ENCODE results near the gene COL15A1.

Gene COL15A1

DNA sequence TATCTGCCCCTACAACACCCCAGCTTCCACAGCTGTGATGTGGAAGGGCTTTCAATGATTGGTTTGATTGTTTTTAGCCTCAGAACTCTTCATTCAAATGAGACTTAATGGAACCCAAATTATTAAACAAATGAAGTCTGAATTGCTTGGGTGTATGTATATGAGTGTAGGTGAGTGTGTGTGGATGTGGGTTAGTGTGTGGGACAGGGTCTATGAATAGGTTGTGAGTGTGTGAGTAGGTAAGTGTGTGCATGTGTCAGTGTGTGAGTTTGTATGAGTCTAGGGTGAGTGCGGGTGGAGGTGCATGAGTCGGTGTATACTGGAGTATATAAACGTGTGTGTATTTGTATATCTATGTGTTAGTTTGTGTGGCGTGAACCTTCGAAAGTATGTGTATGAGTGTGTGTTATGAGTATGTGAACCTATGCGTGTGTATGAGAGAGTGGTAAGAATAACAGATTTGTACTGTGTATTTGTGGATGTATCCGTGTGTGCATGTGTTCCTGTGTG lies 26.9 kb downstream of the COL15A1 start:
- H4K20me1 ChIP-seq (ENCODE audit: control insufficient read depth, insufficient read depth, low read depth, low read length), result no peaks in the 10 kb centered on the region
- no peaks in the 10 kb centered on the region for H3F3A ChIP-seq (ENCODE audit: control insufficient read depth, insufficient read depth)
- peaks cover 5% of the 10 kb centered on the region for H3K4me1 ChIP-seq (ENCODE audit: control insufficient read depth, low read length)
- no peak overlapping the region for H3K4me2 ChIP-seq (ENCODE audit: low read length)
- no peak overlapping the region for H3K4me3 ChIP-seq (ENCODE audit: low read length)
- TF ChIP-seq EZH2phosphoT487 (IDR thresholded peaks at IDR 0.05; ENCODE audit: borderline replicate concordance, low read length), result no peak
- TF ChIP-seq, protein P1, sequence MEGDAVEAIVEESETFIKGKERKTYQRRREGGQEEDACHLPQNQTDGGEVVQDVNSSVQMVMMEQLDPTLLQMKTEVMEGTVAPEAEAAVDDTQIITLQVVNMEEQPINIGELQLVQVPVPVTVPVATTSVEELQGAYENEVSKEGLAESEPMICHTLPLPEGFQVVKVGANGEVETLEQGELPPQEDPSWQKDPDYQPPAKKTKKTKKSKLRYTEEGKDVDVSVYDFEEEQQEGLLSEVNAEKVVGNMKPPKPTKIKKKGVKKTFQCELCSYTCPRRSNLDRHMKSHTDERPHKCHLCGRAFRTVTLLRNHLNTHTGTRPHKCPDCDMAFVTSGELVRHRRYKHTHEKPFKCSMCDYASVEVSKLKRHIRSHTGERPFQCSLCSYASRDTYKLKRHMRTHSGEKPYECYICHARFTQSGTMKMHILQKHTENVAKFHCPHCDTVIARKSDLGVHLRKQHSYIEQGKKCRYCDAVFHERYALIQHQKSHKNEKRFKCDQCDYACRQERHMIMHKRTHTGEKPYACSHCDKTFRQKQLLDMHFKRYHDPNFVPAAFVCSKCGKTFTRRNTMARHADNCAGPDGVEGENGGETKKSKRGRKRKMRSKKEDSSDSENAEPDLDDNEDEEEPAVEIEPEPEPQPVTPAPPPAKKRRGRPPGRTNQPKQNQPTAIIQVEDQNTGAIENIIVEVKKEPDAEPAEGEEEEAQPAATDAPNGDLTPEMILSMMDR (IDR thresholded peaks at IDR 0.05; ENCODE audit: low read depth, low read length, poor library complexity, severe bottlenecking), result no peak
- peaks cover 6% of the 10 kb centered on the region for H3K27me3 ChIP-seq (ENCODE audit: control insufficient read depth, low read length)
- H3K27ac ChIP-seq (ENCODE audit: low read depth, low read length), result no peak overlapping the region
- no peaks in the 10 kb centered on the region for H3K36me3 ChIP-seq (ENCODE audit: control insufficient read depth, low read length)
- no peaks in the 10 kb centered on the region for H3K79me2 ChIP-seq (ENCODE audit: control insufficient read depth, low read length)
- no peaks in the 10 kb centered on the region for H3K9me2 ChIP-seq (replicated peaks; ENCODE audit: control insufficient read depth, low read length)
- no peaks in the 10 kb centered on the region for H3K9me3 ChIP-seq (ENCODE audit: control insufficient read depth, insufficient read depth, low read length)

DNA sequence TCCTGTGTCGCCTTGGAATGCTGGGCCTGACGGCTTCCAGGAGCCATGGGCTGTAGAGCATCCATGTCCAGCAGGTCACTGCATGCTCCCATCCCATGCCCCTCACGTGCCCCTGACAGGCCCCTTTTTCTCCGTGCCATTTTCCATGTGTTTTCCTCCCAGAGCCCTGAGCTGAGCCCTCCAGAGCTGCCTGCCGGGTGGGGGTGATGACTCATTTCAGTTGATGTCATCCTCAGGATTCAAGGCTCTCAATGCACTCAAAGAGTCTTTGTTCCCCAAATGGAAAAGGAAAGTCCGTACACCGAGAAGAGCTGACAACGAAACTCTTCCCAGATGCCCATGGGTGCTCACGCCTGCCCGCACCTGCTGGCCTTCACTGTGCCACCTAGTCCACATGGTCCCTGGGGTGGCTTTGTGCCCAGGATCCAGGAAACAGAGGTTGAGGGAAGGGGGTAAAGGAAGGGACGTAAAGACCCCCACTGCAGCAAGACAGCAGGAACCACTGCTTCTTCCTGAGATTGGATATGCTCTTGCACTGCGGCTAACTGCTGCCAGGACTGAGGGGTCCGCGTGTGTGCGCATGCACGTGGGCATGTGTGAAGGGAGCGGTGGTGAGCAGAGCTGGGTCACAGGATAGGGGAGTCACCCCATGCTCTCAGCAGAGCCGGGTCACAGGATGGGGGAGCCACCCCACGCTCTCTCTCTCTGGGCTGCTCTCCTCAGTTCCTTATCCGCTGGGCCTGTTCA lies 27.6 kb downstream of the COL15A1 start:
- H3K4me1 ChIP-seq (ENCODE audit: control insufficient read depth, low read length), result peaks cover 5% of the 10 kb centered on the region
- H3F3A ChIP-seq (ENCODE audit: control insufficient read depth, insufficient read depth), result no peaks in the 10 kb centered on the region
- no peaks in the 10 kb centered on the region for H3K36me3 ChIP-seq (ENCODE audit: control insufficient read depth, low read length)
- no peak overlapping the region for H3K27ac ChIP-seq (ENCODE audit: low read depth, low read length)
- H3K27me3 ChIP-seq (ENCODE audit: control insufficient read depth, low read length), result peaks cover 14% of the 10 kb centered on the region
- no peaks in the 10 kb centered on the region for H3K79me2 ChIP-seq (ENCODE audit: control insufficient read depth, low read length)
- H3K9me3 ChIP-seq (ENCODE audit: control insufficient read depth, insufficient read depth, low read length), result no peaks in the 10 kb centered on the region
- no peaks in the 10 kb centered on the region for H4K20me1 ChIP-seq (ENCODE audit: control insufficient read depth, insufficient read depth, low read depth, low read length)
- H3K4me3 ChIP-seq (ENCODE audit: low read length), result no peak overlapping the region
- H3K4me2 ChIP-seq (ENCODE audit: low read length), result no peak overlapping the region
- no peak for TF ChIP-seq EZH2phosphoT487 (IDR thresholded peaks at IDR 0.05; ENCODE audit: borderline replicate concordance, low read length)
- TF ChIP-seq, protein P1 (IDR thresholded peaks at IDR 0.05; ENCODE audit: low read depth, low read length, poor library complexity, severe bottlenecking), result no peak
- no peaks in the 10 kb centered on the region for H3K9me2 ChIP-seq (replicated peaks; ENCODE audit: control insufficient read depth, low read length)

DNA sequence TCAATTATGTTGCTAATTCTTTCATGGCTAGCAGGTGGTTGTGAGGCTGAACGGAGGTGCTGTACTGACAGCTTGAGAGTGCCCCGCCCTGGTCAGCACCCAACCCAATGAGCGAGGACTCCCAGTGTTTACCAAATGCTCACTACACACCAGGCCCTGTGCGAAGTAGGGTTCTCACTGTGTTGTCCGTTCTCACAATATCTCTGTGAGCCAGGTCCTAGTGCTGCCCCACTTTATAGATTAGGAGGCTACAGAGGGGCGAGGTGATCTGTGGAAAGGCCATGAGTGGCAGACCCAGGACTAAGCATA lies 28.2 kb downstream of the COL15A1 start:
- Histone ChIP-seq H3K4me3 (ENCODE audit: low read length) (no peak overlapping the region), H3K27ac (ENCODE audit: low read depth, low read length) (no peak overlapping the region), H4K20me1 (ENCODE audit: control insufficient read depth, insufficient read depth, low read depth, low read length) (no peaks in the 10 kb centered on the region), H3K9me3 (ENCODE audit: control insufficient read depth, insufficient read depth, low read length) (no peaks in the 10 kb centered on the region), H3K79me2 (ENCODE audit: control insufficient read depth, low read length) (no peaks in the 10 kb centered on the region), H3K27me3 (ENCODE audit: control insufficient read depth, low read length) (peaks cover 18% of the 10 kb centered on the region), H3K4me2 (ENCODE audit: low read length) (no peak overlapping the region), H3F3A (ENCODE audit: control insufficient read depth, insufficient read depth) (no peaks in the 10 kb centered on the region), H3K36me3 (ENCODE audit: control insufficient read depth, low read length) (no peaks in the 10 kb centered on the region), H3K9me2 (replicated peaks; ENCODE audit: control insufficient read depth, low read length) (no peaks in the 10 kb centered on the region), H3K4me1 (ENCODE audit: control insufficient read depth, low read length) (peaks cover 5% of the 10 kb centered on the region)
- no peak for TF ChIP-seq EZH2phosphoT487 (IDR thresholded peaks at IDR 0.05; ENCODE audit: borderline replicate concordance, low read length)
- TF ChIP-seq, protein P1 (IDR thresholded peaks at IDR 0.05; ENCODE audit: low read depth, low read length, poor library complexity, severe bottlenecking), result no peak
